Stimulated activated CD8-positive, alpha-beta memory T cell treated with anti-CD3 and anti-CD28 coated beads, Interleukin-15, amount 100 ng/mL, for 24 hours (primary cell): ENCODE data around the gene MARCKSL1.
"Not testable (repeated sequence)": the region's sequence is repeated elsewhere in the genome, so short reads cannot be mapped to it uniquely, and the experiment has no call there.

Experiments used
- DNase-seq: peaks from one replicate; pipeline ENCODE4 v3.0.0-alpha.2; 2020; ENCODE audit warnings: low read depth

Gene MARCKSL1

GRCh38 chr1:32335790-32336590 is at the start of gene MARCKSL1:
Gene MARCKSL1 (minus strand): TSS chr1:32336233. CDS start chr1:32336033, 200 bp downstream.
- DNase-seq: peak; percentile 70

DNA sequence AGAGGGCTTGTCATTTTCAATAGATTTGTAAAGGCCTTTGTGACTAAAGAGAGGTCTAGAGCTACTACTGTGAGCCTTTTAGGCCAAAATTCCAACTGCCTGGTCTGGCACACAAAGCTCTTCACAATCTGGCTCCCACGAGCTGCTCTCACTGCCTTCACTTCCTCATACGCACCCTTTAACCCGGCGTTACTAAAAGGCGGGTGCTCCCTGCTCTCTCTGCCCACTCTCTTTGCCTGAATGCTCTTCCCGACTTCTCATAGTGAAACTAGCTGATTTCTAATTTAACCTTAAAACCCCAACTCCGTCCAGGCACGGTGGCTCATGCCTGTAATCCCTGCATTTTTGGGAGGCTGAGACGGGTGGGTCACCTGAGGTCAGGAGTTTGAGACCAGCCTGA is 44.0 kb upstream of the MARCKSL1 start:
- DNase-seq: no peak

GRCh38 chr1:32377541-32378220 is 41.6 kb upstream of the MARCKSL1 start:
- no peak for DNase-seq

GRCh38 chr1:32376199-32376598 is 40.2 kb upstream of the MARCKSL1 start:
- DNase-seq: no peak

GRCh38 chr1:32373996-32374592 is 38.1 kb upstream of the MARCKSL1 start:
- no peak for DNase-seq

GRCh38 chr1:32372149-32372756 is 36.2 kb upstream of the MARCKSL1 start:
- no peak for DNase-seq

- DNase-seq: no peak
These were observed 32.0 kb upstream of the MARCKSL1 start for GRCh38 chr1:32367912-32368635.

- no peak for DNase-seq
These were observed 29.4 kb upstream of the MARCKSL1 start for GRCh38 chr1:32365445-32365844.

- DNase-seq: no peak
These were observed 28.8 kb upstream of the MARCKSL1 start for GRCh38 chr1:32364836-32365235.

- DNase-seq: no peak
These were observed 27.7 kb upstream of the MARCKSL1 start for GRCh38 chr1:32363713-32364112.

DNA sequence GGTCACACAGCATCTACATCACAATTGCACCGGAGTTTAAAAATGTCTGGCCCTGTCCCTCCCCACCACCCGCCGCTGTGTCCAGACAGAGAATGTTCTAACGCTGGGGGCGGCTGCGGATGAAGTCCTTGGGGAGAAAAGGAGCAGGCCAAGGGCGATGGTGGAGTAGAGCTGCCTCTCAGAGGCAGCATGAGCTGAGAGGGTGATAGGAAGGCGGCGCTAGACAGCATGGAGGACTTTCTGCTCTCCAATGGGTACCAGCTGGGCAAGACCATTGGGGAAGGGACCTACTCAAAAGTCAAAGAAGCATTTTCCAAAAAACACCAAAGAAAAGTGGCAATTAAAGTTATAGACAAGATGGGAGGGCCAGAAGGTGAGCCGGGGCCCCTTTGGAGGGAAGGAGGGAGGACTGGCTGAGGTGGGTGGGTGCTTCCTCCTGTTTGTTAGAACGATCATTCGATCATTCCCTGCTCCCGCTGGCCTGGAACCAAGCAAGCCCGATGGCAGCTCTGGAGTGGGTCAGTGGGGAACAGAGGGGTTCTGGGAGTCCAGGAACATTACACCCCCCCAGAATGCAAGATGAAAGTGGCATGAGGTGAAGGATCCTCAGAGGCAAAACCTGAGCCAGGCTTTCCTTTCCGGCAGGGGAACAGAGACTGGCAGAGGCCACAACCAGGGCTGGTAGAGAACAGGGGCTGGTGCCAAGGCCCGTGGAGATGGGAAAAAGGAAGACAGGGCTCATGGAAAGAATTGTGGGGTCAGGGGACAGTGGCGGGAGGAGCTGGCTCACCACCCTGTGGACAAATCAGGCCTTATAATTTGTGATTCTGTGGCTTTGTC is 26.7 kb upstream of the MARCKSL1 start, which contains the start of the genes FAM229A and TSSK3:
FAM229A (minus strand) TSS at position 12 of the 840 bp plus-strand sequence. CDS start 394 bp downstream, outside the sequence.
TSSK3 (plus strand) TSS at position 66 of the 840 bp plus-strand sequence; CDS start at position 229, 163 bp downstream.
- no peak for DNase-seq

- DNase-seq: no peak
These were observed 25.8 kb upstream of the MARCKSL1 start for GRCh38 chr1:32361674-32362473.

GRCh38 chr1:32361308-32361673 is 25.3 kb upstream of the MARCKSL1 start:
- DNase-seq: no peak

DNA sequence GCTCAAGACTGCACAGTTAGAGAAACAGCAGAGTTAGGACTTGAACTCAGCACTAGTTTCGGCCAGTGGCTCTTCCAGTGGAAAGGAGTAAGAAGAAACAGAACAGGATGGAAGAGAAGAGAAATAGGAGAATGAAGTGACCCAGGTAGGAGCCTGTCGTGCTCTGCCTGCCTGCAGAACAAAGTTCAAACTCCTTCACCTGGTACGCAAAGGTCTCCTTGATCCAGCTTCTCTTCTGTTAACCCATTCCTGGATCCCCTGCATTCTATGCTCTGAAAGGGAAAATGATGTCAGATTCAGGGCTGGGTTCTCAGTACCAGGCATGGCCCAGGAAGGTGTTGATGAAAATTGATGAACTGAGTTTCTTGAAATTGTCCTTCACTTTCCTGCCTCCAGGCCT is 22.4 kb upstream of the MARCKSL1 start:
- no peak for DNase-seq

GRCh38 chr1:32357614-32358013 is 21.6 kb upstream of the MARCKSL1 start:
- DNase-seq: no peak

DNA sequence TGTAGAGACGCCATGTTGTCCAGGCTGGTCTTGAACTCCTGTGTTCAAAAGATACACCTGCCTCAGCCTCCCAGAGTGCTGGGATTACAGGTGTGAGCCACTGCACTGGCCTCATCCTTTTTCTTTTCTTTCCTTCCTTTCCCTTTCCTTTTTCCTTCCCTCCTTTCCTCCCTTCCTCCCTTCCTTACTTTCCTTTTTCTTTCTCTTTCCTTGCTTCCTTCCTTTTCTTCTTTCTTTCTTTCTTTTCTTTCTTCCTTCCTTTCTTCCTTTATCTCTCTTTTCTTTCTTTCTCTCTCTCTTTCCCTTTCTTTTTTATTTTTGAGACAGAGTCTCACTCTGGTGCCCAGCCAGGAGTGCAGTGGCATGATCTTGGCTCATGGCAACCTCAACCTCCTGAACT is 20.4 kb upstream of the MARCKSL1 start:
- DNase-seq: no peak

DNA sequence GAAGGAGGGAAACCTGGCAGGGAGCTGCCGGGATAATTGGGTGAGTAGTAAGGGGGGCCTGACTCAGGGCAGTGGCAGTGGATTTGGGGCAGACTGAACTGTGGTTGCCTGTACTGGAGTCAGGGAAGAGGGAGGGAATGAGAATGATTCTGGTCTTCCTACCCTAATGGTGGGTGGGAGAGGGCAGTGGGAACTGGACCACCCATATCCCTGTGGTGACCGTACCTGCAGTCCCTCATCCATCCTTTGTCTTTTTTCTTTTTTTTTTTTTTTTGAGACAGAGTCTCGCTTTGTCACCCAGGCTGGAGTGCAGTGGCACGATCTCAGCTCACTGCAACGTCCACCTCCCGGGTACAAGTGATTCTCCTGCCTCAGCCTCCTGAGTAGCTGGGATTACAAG is 19.7 kb upstream of the MARCKSL1 start:
- not testable (repeated sequence) for DNase-seq

DNA sequence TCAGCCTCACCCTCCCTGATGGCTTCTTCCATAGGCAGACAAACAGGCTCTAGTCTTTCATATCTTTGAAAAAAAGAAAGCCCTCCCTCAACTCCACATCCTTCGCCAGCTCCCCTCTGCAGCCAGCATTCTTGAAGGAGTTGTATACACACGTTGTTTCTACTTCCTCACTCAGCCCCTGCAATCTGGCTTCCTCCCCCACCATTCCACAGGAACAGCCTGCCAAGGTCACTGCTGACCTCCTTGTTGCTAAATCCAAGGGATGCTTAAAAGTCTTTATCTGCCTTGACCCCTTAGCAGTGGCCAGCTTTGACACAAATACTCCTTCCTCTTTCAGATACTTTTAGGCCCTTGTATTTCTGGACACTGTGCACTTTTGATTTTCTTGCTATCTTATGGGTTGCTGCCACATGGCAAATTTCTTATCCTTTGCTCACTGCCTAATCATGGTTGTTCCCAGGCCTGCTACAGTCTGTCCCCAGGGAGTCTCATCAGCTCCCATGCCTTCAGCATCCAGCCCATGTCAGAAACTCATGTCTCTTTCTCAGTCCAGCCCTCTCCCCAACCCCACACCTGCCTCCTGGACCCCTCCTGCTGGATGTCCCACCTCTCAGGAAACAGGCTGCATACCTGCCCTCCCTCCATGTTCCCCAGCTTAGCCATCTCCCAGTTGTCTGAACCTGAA is 18.0 kb upstream of the MARCKSL1 start:
- DNase-seq: no peak

- no peak for DNase-seq
These were observed 17.4 kb upstream of the MARCKSL1 start for GRCh38 chr1:32353431-32353830.
